GM12872 (cell line): ENCODE measurements around the gene ATOSA.

Experiments used
- CTCF ChIP-seq: IDR thresholded peaks from 3 replicates; pipeline ENCODE4 v1.5.1; 2011; ENCODE audit warnings: low read depth, mild to moderate bottlenecking, low read length, moderate library complexity; ENCODE audit not compliant: insufficient read depth

ATOSA gene

DNA sequence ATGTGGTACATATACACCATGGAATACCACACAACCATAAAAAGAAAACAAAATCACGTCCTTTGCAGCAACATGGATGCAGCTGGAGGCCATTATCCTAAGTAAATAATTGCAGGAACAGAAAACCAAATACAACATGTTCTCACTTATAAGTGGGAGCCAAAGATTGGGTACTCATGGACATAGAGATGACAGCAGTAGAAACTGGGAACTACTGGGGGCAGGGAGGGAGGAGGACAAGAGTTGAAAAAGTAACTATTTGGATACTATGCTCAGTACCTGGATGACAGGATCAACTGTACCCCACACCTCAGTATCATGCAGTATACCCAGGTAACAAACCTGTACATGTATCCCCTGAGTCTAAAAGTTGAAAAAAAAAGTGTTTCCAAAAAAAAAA is 23.2 kb upstream of the ATOSA start:
- TF ChIP-seq CTCF = no peak

- no peak for TF ChIP-seq CTCF
Observed at GRCh38 chr15:52699457-52699856, 20.3 kb upstream of the ATOSA start.

GRCh38 chr15:52698514-52698913 is 19.3 kb upstream of the ATOSA start:
- no peak for TF ChIP-seq CTCF

GRCh38 chr15:52697051-52697450 is 17.9 kb upstream of the ATOSA start:
- TF ChIP-seq CTCF = no peak

- TF ChIP-seq CTCF = no peak
Observed at GRCh38 chr15:52695154-52695553, 16.0 kb upstream of the ATOSA start.

DNA sequence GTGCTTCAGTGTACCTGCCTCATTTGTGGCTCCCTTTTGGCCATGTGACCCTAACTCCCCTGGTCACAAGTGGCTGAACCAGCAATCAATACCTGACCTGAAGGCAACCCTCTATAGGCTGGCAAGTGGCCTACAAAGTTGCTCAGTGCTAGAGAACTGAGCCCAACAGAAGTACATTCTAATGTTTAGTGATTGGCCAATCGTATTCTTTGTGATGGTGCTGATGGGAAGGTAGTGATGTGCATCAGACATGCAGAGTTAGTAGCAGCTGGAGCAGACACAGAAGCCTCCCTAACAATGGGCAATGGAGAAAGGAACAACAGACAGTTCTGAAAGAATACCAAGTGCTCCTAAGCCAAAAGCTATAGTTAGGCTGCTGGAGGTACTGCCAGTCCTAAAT is 10.4 kb upstream of the ATOSA start:
- no peak for TF ChIP-seq CTCF

GRCh38 chr15:52683580-52683979 is 4.4 kb upstream of the ATOSA start:
- no peak for TF ChIP-seq CTCF

- no peak for TF ChIP-seq CTCF
Observed at GRCh38 chr15:52682781-52683180, 3.6 kb upstream of the ATOSA start.
